K562 treated with DMSO at 1 percent for 48 hours (cell line): ENCODE measurements around the gene DPPA4. TPM values are rescaled to one million over a fixed set of nuclear protein-coding genes. Genes with fewer than 3 reads are reported as not detected.

Experiments
- total RNA-seq: library from RNA; unstranded; fragments of 300-600 nt; gene quantifications from 2 replicates; pipeline ENCODE4 v1.2.3, GENCODE V29; 2022; ENCODE audit warnings: low replicate concordance; ENCODE audit errors: extremely low read depth

Gene DPPA4
- not detected in 2 replicates for total RNA-seq

GRCh38 chr3:109337393-109337792, at the start of gene DPPA4:
Gene DPPA4, minus strand, starts transcription at chr3:109337546. Its CDS starts 29 bp downstream, at chr3:109337517.

GRCh38 chr3:109316162-109316730, 21.1 kb downstream of the DPPA4 start, which contains the start of gene DPPA2:
Gene DPPA2, minus strand, starts transcription at chr3:109316517. Its CDS starts 1,975 bp downstream, at chr3:109314542.

Other genes starting within 250 kb of the DPPA4 start
- not detected in 2 replicates for gene MORC1, start 219.4 kb downstream of the DPPA4 start, total RNA-seq
- gene C3orf85, start 200.8 kb downstream of the DPPA4 start, total RNA-seq: not detected in 2 replicates
- not detected in 2 replicates for gene DPPA2, start 21.0 kb downstream of the DPPA4 start, total RNA-seq